H1 (cell line): ENCODE data around the gene KIF3B. TPM values are rescaled to one million over a fixed set of nuclear protein-coding genes. Genes with fewer than 3 reads are reported as not detected.
"Not testable (repeated sequence)": the region's sequence is repeated elsewhere in the genome, so short reads cannot be mapped to it uniquely, and the experiment has no call there.

ENCODE experiments used
- CTCF ChIA-PET: fragments of 300-600 bp; sonication (Branson Sonifier 250); formaldehyde crosslinking; loops from one replicate; lab custom pipeline; 2021; ENCODE audit not compliant: partially characterized antibody; lab: Charles Lee
- POLR2A ChIA-PET: fragments of 300-600 bp; sonication (Branson Sonifier 250); formaldehyde crosslinking; loops from one replicate; lab custom pipeline; 2021; ENCODE audit warnings: inconsistent platforms; ENCODE audit not compliant: partially characterized antibody; lab: Charles Lee
- DNase-seq, 2 experiments: peaks; one replicate each; pipeline versions ENCODE4 v3.0.0 to v3.0.0-alpha.2; 2010 to 2022; ENCODE audit warnings: low spot score in 2 of 2, low read depth in 1 of 2, mixed read lengths in 1 of 2
- FAIRE-seq: peaks from 2 replicates; lab custom pipeline; 2011; peaks lifted over from hg19 to GRCh38; lab: Jason Lieb, UNC
- H2AFZ ChIP-seq: 2 replicates; pipeline ENCODE4 v1.8.1; 2012; ENCODE audit warnings: low read length, inconsistent platforms
- H2AK5ac ChIP-seq: 2 replicates; pipeline ENCODE4 v1.6.1; 2013; ENCODE audit warnings: low read depth, low read length
- H2BK120ac ChIP-seq: replicated peaks from 2 replicates; pipeline ENCODE3; 2013; ENCODE audit warnings: low read depth, low read length, inconsistent platforms
- H2BK12ac ChIP-seq: 2 replicates; pipeline ENCODE4 v1.6.1; 2013; ENCODE audit warnings: low read depth, low read length
- H2BK15ac ChIP-seq: 2 replicates; pipeline ENCODE4 v1.6.1; 2013; ENCODE audit warnings: low read length
- H2BK20ac ChIP-seq: 2 replicates; pipeline ENCODE4 v1.6.1; 2013; ENCODE audit warnings: low read length
- H2BK5ac ChIP-seq: 2 replicates; pipeline ENCODE4 v1.6.1; 2013; ENCODE audit warnings: low read depth, low read length
- H3K14ac ChIP-seq: 2 replicates; pipeline ENCODE4 v1.6.1; 2013; ENCODE audit warnings: inconsistent platforms; ENCODE audit not compliant: insufficient read length
- H3K18ac ChIP-seq: 2 replicates; pipeline ENCODE4 v1.6.1; 2013; ENCODE audit warnings: low read length; ENCODE audit errors: extremely low read depth
- H3K23ac ChIP-seq: 2 replicates; pipeline ENCODE4 v1.6.1; 2013; ENCODE audit warnings: inconsistent platforms; ENCODE audit not compliant: insufficient read length
- H3K23me2 ChIP-seq: 2 replicates; pipeline ENCODE4 v1.6.1; 2013; ENCODE audit warnings: low read depth, low read length
- H3K27ac ChIP-seq: 2 replicates; pipeline ENCODE4 v1.6.1; 2011; ENCODE audit warnings: low read depth, low read length, inconsistent platforms
- H3K27me3 ChIP-seq, 4 experiments: replicated peaks in 1 of 4; 1 replicate in 1 of 4; 2 replicates in 3 of 4; pipeline versions ENCODE4 v1.6.1 to v1.8.1; 2011 to 2013; ENCODE audit warnings: low read length in 3 of 4, mild to moderate bottlenecking in 3 of 4, inconsistent platforms in 2 of 4, mixed read lengths in 2 of 4, moderate library complexity in 1 of 4; ENCODE audit not compliant: control insufficient read depth in 3 of 4, insufficient read depth in 3 of 4; ENCODE audit errors: extremely low read depth in 1 of 4
- H3K36me3 ChIP-seq, 4 experiments: 2 replicates each; pipeline versions ENCODE4 v1.6.1 to v1.8.1; 2011 to 2013; ENCODE audit warnings: mild to moderate bottlenecking in 4 of 4, low read length in 3 of 4, moderate library complexity in 2 of 4, control low read depth in 1 of 4, inconsistent platforms in 1 of 4; ENCODE audit not compliant: insufficient read depth in 4 of 4, control insufficient read depth in 2 of 4
- H3K4ac ChIP-seq: replicated peaks from 2 replicates; pipeline ENCODE3; 2013; ENCODE audit warnings: low read length, low read depth, mixed read lengths, inconsistent platforms; ENCODE audit not compliant: insufficient read length
- H3K4me1 ChIP-seq, 4 experiments: replicated peaks in 1 of 4; 1 replicate in 1 of 4; 2 replicates in 3 of 4; pipeline versions ENCODE4 v1.6.1 to v1.8.1; 2011 to 2013; ENCODE audit warnings: low read length in 3 of 4, inconsistent platforms in 2 of 4, mixed read lengths in 1 of 4; ENCODE audit not compliant: insufficient read depth in 4 of 4, control insufficient read depth in 3 of 4
- H3K4me2 ChIP-seq, 2 experiments: 2 replicates each; pipeline versions ENCODE4 v1.6.1 to v1.8.1; 2011 to 2013; ENCODE audit warnings: low read depth in 2 of 2, low read length in 2 of 2, control low read depth in 1 of 2, inconsistent platforms in 1 of 2, mild to moderate bottlenecking in 1 of 2; ENCODE audit not compliant: insufficient read depth in 1 of 2
- H3K4me3 ChIP-seq, 4 experiments: fragments of 200-600, 300-600 bp in 1 of 4; sonication (generic), shearing (Covaris generic), sonication (Bioruptor Twin) in 1 of 4; 2 replicates each; pipeline versions ENCODE4 v1.5.1 to v1.8.1; 2011 to 2016; ENCODE audit warnings: low read length in 4 of 4, low read depth in 3 of 4, control low read depth in 2 of 4, inconsistent platforms in 2 of 4, mild to moderate bottlenecking in 2 of 4, mixed read lengths in 1 of 4, moderate library complexity in 1 of 4; ENCODE audit not compliant: insufficient read depth in 2 of 4; ENCODE audit errors: extremely low read depth in 1 of 4
- H3K56ac ChIP-seq: replicated peaks from 2 replicates; pipeline ENCODE3; 2013; ENCODE audit warnings: low read depth, mild to moderate bottlenecking, mixed read lengths, low read length, inconsistent platforms; ENCODE audit not compliant: insufficient read length
- H3K79me1 ChIP-seq: 2 replicates; pipeline ENCODE4 v1.6.1; 2013; ENCODE audit warnings: low read depth, low read length, control low read depth
- H3K79me2 ChIP-seq, 2 experiments: 2 replicates each; pipeline versions ENCODE4 v1.6.1 to v1.8.1; 2012 to 2013; ENCODE audit warnings: low read length in 2 of 2, mild to moderate bottlenecking in 2 of 2, inconsistent platforms in 1 of 2; ENCODE audit not compliant: insufficient read depth in 2 of 2, control insufficient read depth in 1 of 2
- H3K9ac ChIP-seq, 4 experiments: replicated peaks in 1 of 4; 1 replicate in 1 of 4; 2 replicates in 3 of 4; pipeline versions ENCODE4 v1.6.1 to v1.8.1; 2011 to 2013; ENCODE audit warnings: low read depth in 3 of 4, low read length in 3 of 4, control low read depth in 2 of 4, mild to moderate bottlenecking in 2 of 4, moderate library complexity in 2 of 4, inconsistent platforms in 1 of 4; ENCODE audit errors: extremely low read depth in 1 of 4
- H3K9me3 ChIP-seq, 2 experiments: 2 replicates each; pipeline versions ENCODE4 v1.6.1 to v1.8.1; 2012 to 2013; ENCODE audit warnings: mild to moderate bottlenecking in 2 of 2, moderate library complexity in 2 of 2, control low read depth in 1 of 2, inconsistent platforms in 1 of 2, low read depth in 1 of 2, low read length in 1 of 2, mixed read lengths in 1 of 2; ENCODE audit not compliant: insufficient read depth in 2 of 2
- H4K20me1 ChIP-seq, 2 experiments: replicated peaks in 1 of 2; 2 replicates each; pipeline versions ENCODE3 to v1.8.1; 2011 to 2013; ENCODE audit warnings: inconsistent platforms in 2 of 2, low read length in 2 of 2, mild to moderate bottlenecking in 1 of 2; ENCODE audit not compliant: insufficient read depth in 2 of 2, control insufficient read depth in 1 of 2
- H4K5ac ChIP-seq: 2 replicates; pipeline ENCODE4 v1.6.1; 2013; ENCODE audit warnings: low read length, low read depth, mixed read lengths, inconsistent platforms; ENCODE audit not compliant: insufficient read length
- H4K8ac ChIP-seq: 2 replicates; pipeline ENCODE4 v1.8.0; 2013; ENCODE audit warnings: mild to moderate bottlenecking, moderate library complexity, low read length, inconsistent platforms; ENCODE audit not compliant: insufficient read depth; ENCODE audit errors: extremely low read depth
- H4K91ac ChIP-seq: replicated peaks from 2 replicates; pipeline ENCODE3; 2013; ENCODE audit warnings: low read length, mixed read lengths, inconsistent platforms; ENCODE audit not compliant: insufficient read length
- CEBPB ChIP-seq: IDR thresholded peaks from 2 replicates; pipeline ENCODE4 v1.6.1; 2012; ENCODE audit warnings: low read depth, low read length
- WGBS, 2 experiments: shearing (Covaris generic) in 1 of 2; methylation state at CpG; one replicate each; pipeline versions ENCODE4 v1.1.6 to v1.1.7; 2013 to 2015; ENCODE audit warnings: low lambda C conversion rate in 2 of 2, mixed read lengths in 2 of 2, inconsistent platforms in 1 of 2, low coverage in 1 of 2, missing lambda C conversion rate in 1 of 2; ENCODE audit not compliant: insufficient replicate concordance in 2 of 2, insufficient coverage in 1 of 2, insufficient read length in 1 of 2; ENCODE audit errors: extremely low coverage in 1 of 2, missing lambda C conversion rate in 1 of 2; 5-methylcytosine and 5-hydroxymethylcytosine counted together
- polyA plus RNA-seq, 7 experiments: library from polyadenylated mRNA; depleted of rRNA in 3 of 7; stranded (reverse) in 5 of 7; unstranded in 2 of 7; fragments of >200 nt in 5 of 7; fragments of 200-250 nt in 2 of 7; gene quantifications; 1 replicate in 5 of 7; 2 replicates in 1 of 7; 4 replicates in 1 of 7; pipeline versions ENCODE4 v1.2.1 to v1.2.3, GENCODE V29; 2011 to 2013; ENCODE audit warnings: missing spikeins in 2 of 7, mixed read lengths in 2 of 7
- total RNA-seq: library from RNA; stranded (reverse); fragmentation: NEBNext Ultra II Directional; extraction: Animal tissue kit (Norgen Biotek cat#: 25700); gene quantifications from 2 replicates; pipeline ENCODE4 v1.2.1, GENCODE V29; 2021

Gene KIF3B
- total and polyA plus RNA-seq, 2 of the 8 experiments (the other 6 are each of a cell fraction or from before 2014, with no cell fraction given) = 10.1 to 22.4 TPM

- H3K14ac ChIP-seq, H3K79me1 ChIP-seq, H3K4ac ChIP-seq, H3K27ac ChIP-seq, H2BK12ac ChIP-seq, POLR2A ChIA-PET, H2BK20ac ChIP-seq, H2BK5ac ChIP-seq, H3K18ac ChIP-seq, H3K9ac ChIP-seq, H3K4me3 ChIP-seq, H3K27me3 ChIP-seq, H2BK120ac ChIP-seq, H3K4me2 ChIP-seq, H4K5ac ChIP-seq, H3K23me2 ChIP-seq, H2AFZ ChIP-seq, H3K4me1 ChIP-seq, DNase-seq, H2AK5ac ChIP-seq, H4K8ac ChIP-seq, H3K79me2 ChIP-seq, FAIRE-seq, H3K9me3 ChIP-seq, CTCF ChIA-PET, H3K56ac ChIP-seq, H2BK15ac ChIP-seq, H3K23ac ChIP-seq, H3K36me3 ChIP-seq, H4K91ac ChIP-seq, H4K20me1 ChIP-seq: not testable (repeated sequence)
- 92% methylated on average over 9 of the region's 9 CpGs; no CpG with 5 or more reads in 1 of the 2 experiments for WGBS, 2 experiments
- peak; percentile 87 for TF ChIP-seq CEBPB
These were observed 102.6 kb downstream of the KIF3B start for GRCh38 chr20:32380037-32380436.
